IPS DF 6.9 (cell line): ENCODE measurements around the gene UQCRC1.

Experiments used
- DNase-seq: peaks from one replicate; pipeline ENCODE4 v3.0.0-alpha.2; 2013; ENCODE audit warnings: low read depth, low spot score
- H3K27ac ChIP-seq: one replicate; pipeline ENCODE4 v1.5.1; 2013; ENCODE audit warnings: low read length, control low read depth
- H3K27me3 ChIP-seq: 2 replicates; pipeline ENCODE4 v1.6.1; 2013; ENCODE audit warnings: mild to moderate bottlenecking, low read length; ENCODE audit not compliant: control insufficient read depth, insufficient read depth
- H3K36me3 ChIP-seq: 2 replicates; pipeline ENCODE4 v1.6.1; 2013; ENCODE audit warnings: low read length; ENCODE audit not compliant: control insufficient read depth, insufficient read depth
- H3K4me1 ChIP-seq: 2 replicates; pipeline ENCODE4 v1.6.1; 2013; ENCODE audit warnings: low read length; ENCODE audit not compliant: control insufficient read depth, insufficient read depth
- H3K4me3 ChIP-seq: 2 replicates; pipeline ENCODE4 v1.5.1; 2013; ENCODE audit warnings: mild to moderate bottlenecking, low read length
- H3K9me3 ChIP-seq: 2 replicates; pipeline ENCODE4 v1.6.1; 2013; ENCODE audit warnings: low read length, inconsistent platforms; ENCODE audit not compliant: control insufficient read depth, insufficient read depth
- WGBS: extraction: QIAGEN DNeasy Blood & Tissue Kit; methylation state at CpG from one replicate; pipeline ENCODE4 v1.1.7; 2013; ENCODE audit warnings: mixed read lengths, missing lambda C conversion rate; ENCODE audit not compliant: insufficient read length, insufficient coverage; 5-methylcytosine and 5-hydroxymethylcytosine counted together

The UQCRC1 gene

GRCh38 chr3:48564667-48565066 lies 44.8 kb downstream of the UQCRC1 start:
- no peaks in the 10 kb centered on the region for H3K36me3 ChIP-seq
- no peak overlapping the region for H3K27ac ChIP-seq
- H3K4me1 ChIP-seq, result peaks cover 12% of the 10 kb centered on the region
- no peak for DNase-seq
- no peaks in the 10 kb centered on the region for H3K9me3 ChIP-seq
- WGBS, result no CpG with 5 or more reads among the region's 11 CpGs
- H3K4me3 ChIP-seq, result no peak overlapping the region
- no peaks in the 10 kb centered on the region for H3K27me3 ChIP-seq

GRCh38 chr3:48564022-48564421 lies 45.4 kb downstream of the UQCRC1 start:
- H3K4me1 ChIP-seq, result peaks cover 12% of the 10 kb centered on the region
- WGBS, result no CpG with 5 or more reads among the region's 10 CpGs
- H3K36me3 ChIP-seq, result no peaks in the 10 kb centered on the region
- H3K27me3 ChIP-seq, result no peaks in the 10 kb centered on the region
- no peaks in the 10 kb centered on the region for H3K9me3 ChIP-seq
- H3K27ac ChIP-seq, result no peak overlapping the region
- DNase-seq, result no peak
- no peak overlapping the region for H3K4me3 ChIP-seq

GRCh38 chr3:48563382-48563918 lies 46.0 kb downstream of the UQCRC1 start, which contains the start of gene UCN2:
TSS of gene UCN2 (minus strand) at chr3:48563781. CDS start at chr3:48563124, 657 bp downstream.
- Histone ChIP-seq H3K27me3 (no peaks in the 10 kb centered on the region), H3K36me3 (no peaks in the 10 kb centered on the region), H3K27ac (no peak within 1 kb of the TSS), H3K9me3 (no peaks in the 10 kb centered on the region), H3K4me1 (peaks cover 12% of the 10 kb centered on the region), H3K4me3 (no peak within 1 kb of the TSS)
- no CpG with 5 or more reads among the region's 6 CpGs for WGBS
- no peak for DNase-seq

GRCh38 chr3:48562367-48563095 lies 46.9 kb downstream of the UQCRC1 start:
- no peaks in the 10 kb centered on the region for H3K36me3 ChIP-seq
- DNase-seq, result no peak
- H3K9me3 ChIP-seq, result no peaks in the 10 kb centered on the region
- no peak overlapping the region for H3K4me3 ChIP-seq
- H3K4me1 ChIP-seq, result peaks cover 12% of the 10 kb centered on the region
- H3K27me3 ChIP-seq, result no peaks in the 10 kb centered on the region
- no CpG with 5 or more reads among the region's 20 CpGs for WGBS
- H3K27ac ChIP-seq, result no peak overlapping the region

- H3K27ac ChIP-seq, result no peak overlapping the region
- H3K4me3 ChIP-seq, result no peak overlapping the region
- DNase-seq, result peak; percentile 18
- no peaks in the 10 kb centered on the region for H3K36me3 ChIP-seq
- H3K27me3 ChIP-seq, result no peaks in the 10 kb centered on the region
- H3K9me3 ChIP-seq, result no peaks in the 10 kb centered on the region
- peaks cover 12% of the 10 kb centered on the region for H3K4me1 ChIP-seq
- WGBS, result no CpG with 5 or more reads among the region's 21 CpGs
Observed at GRCh38 chr3:48561045-48561736, 48.3 kb downstream of the UQCRC1 start.

GRCh38 chr3:48560648-48561018 lies 48.8 kb downstream of the UQCRC1 start:
- H3K4me1 ChIP-seq, result peaks cover 12% of the 10 kb centered on the region
- H3K36me3 ChIP-seq, result no peaks in the 10 kb centered on the region
- no peak overlapping the region for H3K27ac ChIP-seq
- H3K27me3 ChIP-seq, result no peaks in the 10 kb centered on the region
- no CpG with 5 or more reads among the region's 5 CpGs for WGBS
- no peak overlapping the region for H3K4me3 ChIP-seq
- no peak for DNase-seq
- no peaks in the 10 kb centered on the region for H3K9me3 ChIP-seq

- no peak for DNase-seq
- Histone ChIP-seq H3K4me3 (no peak overlapping the region), H3K4me1 (peaks cover 11% of the 10 kb centered on the region), H3K9me3 (no peaks in the 10 kb centered on the region), H3K27me3 (no peaks in the 10 kb centered on the region), H3K27ac (no peak overlapping the region), H3K36me3 (no peaks in the 10 kb centered on the region)
- WGBS, result no CpG with 5 or more reads among the region's 6 CpGs
Observed at GRCh38 chr3:48558493-48559134, 50.8 kb downstream of the UQCRC1 start.

- WGBS, result no CpG with 5 or more reads among the region's 53 CpGs
- no peaks in the 10 kb centered on the region for H3K27me3 ChIP-seq
- peaks cover 8% of the 10 kb centered on the region for H3K4me1 ChIP-seq
Observed at GRCh38 chr3:48556796-48557626, 52.4 kb downstream of the UQCRC1 start, which contains the start of gene PFKFB4. TSS of gene PFKFB4 (minus strand) at chr3:48556803. CDS start at chr3:48556777, 26 bp downstream.

GRCh38 chr3:48555949-48556795 lies 53.3 kb downstream of the UQCRC1 start:
- Histone ChIP-seq H3K27me3 (no peaks in the 10 kb centered on the region), H3K4me1 (peaks cover 6% of the 10 kb centered on the region), H3K36me3 (no peaks in the 10 kb centered on the region), H3K9me3 (no peaks in the 10 kb centered on the region), H3K4me3 (peak overlapping the region; percentile 80), H3K27ac (no peak overlapping the region)
- no peak for DNase-seq
- WGBS, result no CpG with 5 or more reads among the region's 29 CpGs

More at GRCh38 chr3:48556796-48557626, 52.4 kb downstream of the UQCRC1 start, which contains the start of gene PFKFB4:
- no peak within 1 kb of the TSS for H3K27ac ChIP-seq
- peak; percentile 97 for DNase-seq
- H3K9me3 ChIP-seq, result no peaks in the 10 kb centered on the region
- H3K4me3 ChIP-seq, result peak within 1 kb of the TSS; percentile 80
- no peaks in the 10 kb centered on the region for H3K36me3 ChIP-seq
